Measurements from ENCODE around the gene FAM174B.

- TF ChIP-seq CTCF (conservative IDR thresholded peaks at IDR 0.05 in 1 of 2, IDR thresholded peaks at IDR 0.05 in 1 of 2; ENCODE audit: extremely low read depth in 1 of 2, insufficient read depth in 1 of 2, low read depth in 1 of 2, low read length in 2 of 2) (no peak), EZH2 (IDR thresholded peaks at IDR 0.05; ENCODE audit: borderline replicate concordance, low read length) (no peak)
These were observed 40.5 kb downstream of the FAM174B start for GRCh38 chr15:92614791-92615785.
